ENCODE data around the gene CNTN2. TPM values are rescaled to one million over a fixed set of nuclear protein-coding genes. Genes with fewer than 3 reads are reported as not detected.

The CNTN2 gene
- total and polyA plus RNA-seq, 2 experiments from 2014 or later = 9.7 TPM; not detected in 1

DNA sequence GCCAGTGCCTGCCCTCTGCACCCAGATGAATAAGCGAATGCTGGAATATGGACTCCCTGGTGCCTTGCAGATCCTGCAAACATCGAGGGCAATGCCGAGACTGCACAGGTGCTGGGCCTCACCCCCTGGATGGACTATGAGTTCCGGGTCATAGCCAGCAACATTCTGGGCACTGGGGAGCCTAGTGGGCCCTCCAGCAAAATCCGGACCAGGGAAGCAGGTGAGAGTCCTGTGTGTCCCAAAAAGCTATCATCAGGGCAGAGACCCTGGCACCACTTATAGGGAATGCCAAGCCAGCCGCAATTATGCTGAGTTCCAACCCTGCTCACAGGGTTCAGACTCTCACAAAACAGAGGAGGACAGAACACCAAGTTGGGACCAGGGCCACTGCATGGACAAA, 24.0 kb downstream of the CNTN2 start:
- no peaks in the 10 kb centered on the region for H3K27me3 ChIP-seq
- no peak overlapping the region for H2AFZ ChIP-seq
- TF ChIP-seq EZH2phosphoT487 (IDR thresholded peaks at IDR 0.05; ENCODE audit: low read depth, severe bottlenecking, unreplicated experiment) (no peak), EZH2 (IDR thresholded peaks at IDR 0.05; ENCODE audit: borderline replicate concordance) (no peak)
- TF ChIP-seq, protein P1, sequence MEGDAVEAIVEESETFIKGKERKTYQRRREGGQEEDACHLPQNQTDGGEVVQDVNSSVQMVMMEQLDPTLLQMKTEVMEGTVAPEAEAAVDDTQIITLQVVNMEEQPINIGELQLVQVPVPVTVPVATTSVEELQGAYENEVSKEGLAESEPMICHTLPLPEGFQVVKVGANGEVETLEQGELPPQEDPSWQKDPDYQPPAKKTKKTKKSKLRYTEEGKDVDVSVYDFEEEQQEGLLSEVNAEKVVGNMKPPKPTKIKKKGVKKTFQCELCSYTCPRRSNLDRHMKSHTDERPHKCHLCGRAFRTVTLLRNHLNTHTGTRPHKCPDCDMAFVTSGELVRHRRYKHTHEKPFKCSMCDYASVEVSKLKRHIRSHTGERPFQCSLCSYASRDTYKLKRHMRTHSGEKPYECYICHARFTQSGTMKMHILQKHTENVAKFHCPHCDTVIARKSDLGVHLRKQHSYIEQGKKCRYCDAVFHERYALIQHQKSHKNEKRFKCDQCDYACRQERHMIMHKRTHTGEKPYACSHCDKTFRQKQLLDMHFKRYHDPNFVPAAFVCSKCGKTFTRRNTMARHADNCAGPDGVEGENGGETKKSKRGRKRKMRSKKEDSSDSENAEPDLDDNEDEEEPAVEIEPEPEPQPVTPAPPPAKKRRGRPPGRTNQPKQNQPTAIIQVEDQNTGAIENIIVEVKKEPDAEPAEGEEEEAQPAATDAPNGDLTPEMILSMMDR (IDR thresholded peaks at IDR 0.05; ENCODE audit: poor library complexity) = no peak
- no peaks in the 10 kb centered on the region for H3K9me2 ChIP-seq (replicated peaks; ENCODE audit: insufficient read depth)
- no peak overlapping the region for H3K4me3 ChIP-seq
- H3K36me3 ChIP-seq (replicated peaks; ENCODE audit: insufficient read depth, low read depth) = no peaks in the 10 kb centered on the region
- H4K20me1 ChIP-seq (ENCODE audit: insufficient read depth, poor library complexity, severe bottlenecking) = no peaks in the 10 kb centered on the region
- H3K9me3 ChIP-seq (ENCODE audit: low read depth) = no peaks in the 10 kb centered on the region
- no peaks in the 10 kb centered on the region for H3K4me1 ChIP-seq (ENCODE audit: insufficient read depth)
- no peak overlapping the region for H3K4me2 ChIP-seq
- H3K79me2 ChIP-seq = no peaks in the 10 kb centered on the region
- no peak overlapping the region for H3K27ac ChIP-seq
- WGBS (ENCODE audit: low lambda C conversion rate, missing lambda C conversion rate) = 89% methylated on average over 6 of the region's 6 CpGs
- no peak for DNase-seq (ENCODE audit: low spot score)

DNA sequence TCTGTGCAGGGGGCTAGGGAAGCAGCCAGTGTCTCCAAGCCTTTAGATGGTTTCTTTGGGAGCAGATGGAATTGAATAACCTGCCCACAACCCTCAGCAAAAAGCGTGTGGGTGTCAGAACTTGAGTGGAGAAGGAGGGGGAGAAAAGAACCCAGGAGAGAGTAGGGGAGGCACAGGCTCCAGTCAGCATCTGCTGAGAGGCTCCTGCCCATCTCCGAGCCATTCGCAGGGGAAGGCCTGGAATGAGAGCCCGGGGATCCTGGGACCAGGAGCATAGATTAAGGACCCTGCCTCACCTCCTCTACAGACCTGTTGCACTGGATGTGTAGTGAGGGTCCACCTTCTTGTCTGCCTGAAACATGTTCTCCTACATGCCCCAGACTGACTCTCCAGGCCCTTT, 25.0 kb downstream of the CNTN2 start:
- no peak for DNase-seq (ENCODE audit: low spot score)
- H3K9me3 ChIP-seq (ENCODE audit: low read depth) = no peaks in the 10 kb centered on the region
- no peaks in the 10 kb centered on the region for H3K27me3 ChIP-seq
- H3K4me1 ChIP-seq (ENCODE audit: insufficient read depth) = no peaks in the 10 kb centered on the region
- no peak overlapping the region for H3K4me2 ChIP-seq
- H3K27ac ChIP-seq = no peak overlapping the region
- 85% methylated on average over 4 of the region's 4 CpGs for WGBS (ENCODE audit: low lambda C conversion rate, missing lambda C conversion rate)
- H2AFZ ChIP-seq = no peak overlapping the region
- H3K4me3 ChIP-seq = no peak overlapping the region
- H4K20me1 ChIP-seq (ENCODE audit: insufficient read depth, poor library complexity, severe bottlenecking) = no peaks in the 10 kb centered on the region
- TF ChIP-seq EZH2 (IDR thresholded peaks at IDR 0.05; ENCODE audit: borderline replicate concordance) (no peak), EZH2phosphoT487 (IDR thresholded peaks at IDR 0.05; ENCODE audit: low read depth, severe bottlenecking, unreplicated experiment) (no peak)
- TF ChIP-seq, protein P1 (IDR thresholded peaks at IDR 0.05; ENCODE audit: poor library complexity) = no peak
- no peaks in the 10 kb centered on the region for H3K36me3 ChIP-seq (replicated peaks; ENCODE audit: insufficient read depth, low read depth)
- no peaks in the 10 kb centered on the region for H3K79me2 ChIP-seq
- no peaks in the 10 kb centered on the region for H3K9me2 ChIP-seq (replicated peaks; ENCODE audit: insufficient read depth)

DNA sequence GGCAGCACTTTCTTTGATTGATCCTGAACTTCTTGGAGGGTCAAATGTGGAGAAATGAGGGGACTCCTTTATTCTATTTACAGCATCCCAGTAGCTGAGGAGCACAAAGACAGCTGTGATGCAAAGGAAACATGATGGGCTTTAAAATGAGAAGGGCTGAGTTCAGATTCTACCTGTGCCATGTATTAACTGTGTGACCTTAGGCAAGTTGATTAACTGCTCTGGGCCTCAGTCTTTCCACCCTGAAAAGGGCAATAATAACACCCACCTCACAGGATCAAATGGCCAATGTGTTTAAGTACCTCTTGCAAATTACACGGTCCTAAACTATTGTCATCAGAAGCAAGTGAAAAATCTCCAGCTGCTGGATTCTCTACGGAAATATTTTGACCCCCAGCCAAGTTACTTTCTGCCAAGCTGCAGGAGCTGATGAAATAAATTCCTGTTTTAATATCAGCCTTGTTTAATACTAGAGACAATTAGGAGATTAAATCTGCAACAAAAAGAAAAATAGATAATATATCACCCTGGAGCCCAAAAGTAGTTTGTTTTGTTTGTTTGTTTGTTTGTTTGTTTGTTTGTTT, 25.5 kb downstream of the CNTN2 start:
- Histone ChIP-seq H2AFZ (no peak overlapping the region), H3K27me3 (no peaks in the 10 kb centered on the region), H3K4me2 (no peak overlapping the region), H3K79me2 (no peaks in the 10 kb centered on the region), H3K9me2 (replicated peaks; ENCODE audit: insufficient read depth) (no peaks in the 10 kb centered on the region), H4K20me1 (ENCODE audit: insufficient read depth, poor library complexity, severe bottlenecking) (no peaks in the 10 kb centered on the region), H3K4me1 (ENCODE audit: insufficient read depth) (no peaks in the 10 kb centered on the region), H3K36me3 (replicated peaks; ENCODE audit: insufficient read depth, low read depth) (no peaks in the 10 kb centered on the region), H3K27ac (no peak overlapping the region), H3K9me3 (ENCODE audit: low read depth) (no peaks in the 10 kb centered on the region), H3K4me3 (no peak overlapping the region)
- TF ChIP-seq EZH2phosphoT487 (IDR thresholded peaks at IDR 0.05; ENCODE audit: low read depth, severe bottlenecking, unreplicated experiment) (no peak), EZH2 (IDR thresholded peaks at IDR 0.05; ENCODE audit: borderline replicate concordance) (no peak)
- TF ChIP-seq, protein P1 (IDR thresholded peaks at IDR 0.05; ENCODE audit: poor library complexity) = no peak
- 65% methylated on average over 2 of the region's 2 CpGs for WGBS (ENCODE audit: low lambda C conversion rate, missing lambda C conversion rate)
- DNase-seq (ENCODE audit: low spot score) = no peak
